Neural progenitor cell (in vitro differentiated cells): ENCODE data around the gene TMEM169. TPM values are rescaled to one million over a fixed set of nuclear protein-coding genes. Genes with fewer than 3 reads are reported as not detected.

ENCODE experiments used
- DNase-seq: peaks from one replicate; pipeline ENCODE4 v3.0.0-alpha.2; 2016; ENCODE audit warnings: low spot score
- H2AFZ ChIP-seq: fragments of 200-600 bp; sonication (generic); replicated peaks from 2 replicates; pipeline ENCODE4 v1.6.1; 2016; ENCODE audit warnings: antibody characterized with exemption
- H3F3A ChIP-seq: fragments of 200-600 bp; sonication (generic); 2 replicates; pipeline ENCODE4 v1.6.1; 2016; ENCODE audit warnings: antibody characterized with exemption, low read depth
- H3K27ac ChIP-seq: fragments of 200-600 bp; sonication (generic); 2 replicates; pipeline ENCODE4 v1.5.1; 2016; ENCODE audit warnings: mild to moderate bottlenecking
- H3K27me3 ChIP-seq: fragments of 200-600 bp; sonication (generic); 2 replicates; pipeline ENCODE4 v1.6.1; 2016; ENCODE audit warnings: mild to moderate bottlenecking, moderate library complexity
- H3K36me3 ChIP-seq: fragments of 200-600 bp; sonication (generic); 2 replicates; pipeline ENCODE4 v1.5.1; 2016
- H3K4me1 ChIP-seq: fragments of 200-600 bp; sonication (generic); 2 replicates; pipeline ENCODE4 v1.6.1; 2016; ENCODE audit warnings: mixed run types
- H3K4me2 ChIP-seq: fragments of 200-600 bp; sonication (generic); 2 replicates; pipeline ENCODE4 v1.6.1; 2016
- H3K4me3 ChIP-seq: fragments of 200-600 bp; sonication (generic); 2 replicates; pipeline ENCODE4 v1.5.1; 2016
- H3K79me2 ChIP-seq: fragments of 200-600 bp; sonication (generic); 2 replicates; pipeline ENCODE4 v1.6.1; 2016; ENCODE audit warnings: low read depth
- H3K9ac ChIP-seq: fragments of 200-600 bp; sonication (generic); 2 replicates; pipeline ENCODE4 v1.6.1; 2016
- H3K9me3 ChIP-seq: fragments of 200-600 bp; sonication (generic); 2 replicates; pipeline ENCODE4 v1.5.1; 2016; ENCODE audit warnings: low read depth
- H4K20me1 ChIP-seq: fragments of 200-600 bp; sonication (generic); 2 replicates; pipeline ENCODE4 v1.6.1; 2016; ENCODE audit warnings: low read depth
- H3K27ac Mint-ChIP-seq: 3 replicates; pipeline ENCODE4 v1.8.0; 2021; ENCODE audit warnings: mixed read lengths
- H3K27me3 Mint-ChIP-seq: 2 replicates; pipeline ENCODE4 v1.8.0; 2022; ENCODE audit warnings: low read depth, mild to moderate bottlenecking, inconsistent platforms, moderate library complexity, mixed read lengths; ENCODE audit not compliant: insufficient read depth
- H3K36me3 Mint-ChIP-seq: 3 replicates; pipeline ENCODE4 v1.8.0; 2021; ENCODE audit warnings: mixed read lengths
- H3K4me1 Mint-ChIP-seq: 3 replicates; pipeline ENCODE4 v1.8.0; 2021; ENCODE audit warnings: mixed read lengths
- H3K4me3 Mint-ChIP-seq: 3 replicates; pipeline ENCODE4 v1.8.0; 2021; ENCODE audit warnings: mild to moderate bottlenecking, moderate library complexity, mixed read lengths
- H3K9me3 Mint-ChIP-seq: 3 replicates; pipeline ENCODE4 v1.8.0; 2020; ENCODE audit warnings: mixed read lengths
- CTCF ChIP-seq: fragments of 200-600 bp; sonication (generic); IDR thresholded peaks from 2 replicates; pipeline ENCODE4 v1.5.1; 2017; ENCODE audit warnings: antibody characterized with exemption, mild to moderate bottlenecking
- EZH2 ChIP-seq: fragments of 200-600 bp; sonication (generic); IDR thresholded peaks from 2 replicates; pipeline ENCODE4 v1.6.1; 2017; ENCODE audit warnings: antibody characterized with exemption, mild to moderate bottlenecking, moderate library complexity
- EZH2phosphoT487 ChIP-seq: fragments of 200-600 bp; sonication (generic); IDR thresholded peaks from 2 replicates; pipeline ENCODE4 v1.6.1; 2017; ENCODE audit warnings: antibody characterized with exemption
- total RNA-seq: library from RNA; depleted of rRNA; stranded (reverse); fragments of >200 nt; gene quantifications from 2 replicates; pipeline ENCODE4 v1.2.3, GENCODE V29; 2015; ENCODE audit warnings: low replicate concordance

Gene TMEM169
- total RNA-seq, 1 donor from 2014 or later, result 17.9 TPM

GRCh38 chr2:216104691-216105090, 23.0 kb downstream of the TMEM169 start:
- no peak overlapping the region for H3K27ac ChIP-seq
- no peaks in the 10 kb centered on the region for H3K27me3 ChIP-seq
- TF ChIP-seq CTCF, result no peak
- no peak for TF ChIP-seq EZH2phosphoT487
- TF ChIP-seq EZH2, result no peak
- H2AFZ ChIP-seq, result no peak overlapping the region
- peaks cover 22% of the 10 kb centered on the region for H3F3A ChIP-seq
- Mint-ChIP-seq H3K36me3 (peaks cover 21% of the 10 kb centered on the region), H3K27ac (no peak overlapping the region), H3K9me3 (no peaks in the 10 kb centered on the region), H3K4me3 (no peak overlapping the region), H3K4me1 (peaks cover 17% of the 10 kb centered on the region), H3K27me3 (peaks cover 3% of the 10 kb centered on the region)
- peaks cover 24% of the 10 kb centered on the region for H3K4me1 ChIP-seq
- H3K9ac ChIP-seq, result no peak overlapping the region
- H4K20me1 ChIP-seq, result no peaks in the 10 kb centered on the region
- H3K79me2 ChIP-seq, result peaks cover 6% of the 10 kb centered on the region
- peak; percentile 15 for DNase-seq
- no peaks in the 10 kb centered on the region for H3K36me3 ChIP-seq
- peak overlapping the region; percentile 29 for H3K4me2 ChIP-seq
- no peaks in the 10 kb centered on the region for H3K9me3 ChIP-seq
- no peak overlapping the region for H3K4me3 ChIP-seq

DNA sequence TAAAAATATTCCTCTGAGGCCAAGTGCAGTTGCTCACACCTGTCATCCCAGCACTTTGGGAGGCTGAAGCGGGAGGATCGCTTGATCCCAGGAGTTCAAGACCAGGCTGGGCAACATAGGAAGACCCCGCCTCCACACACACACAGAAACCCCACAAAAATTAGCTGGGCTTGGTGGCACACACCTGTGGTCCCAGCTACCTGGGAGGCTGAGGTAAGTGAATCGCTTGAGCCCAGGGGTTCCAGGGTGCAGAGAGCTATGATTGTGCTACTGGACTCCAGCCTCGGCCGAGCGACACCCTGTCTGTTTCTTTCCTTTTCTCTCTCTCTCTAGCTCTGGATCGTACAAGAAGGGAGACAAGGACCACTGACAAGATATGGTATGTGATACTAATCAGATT, 25.6 kb downstream of the TMEM169 start:
- H3K4me2 ChIP-seq, result peak overlapping the region; percentile 75
- peaks cover 37% of the 10 kb centered on the region for H3K4me1 Mint-ChIP-seq
- peak overlapping the region; percentile 99 for H3K4me3 Mint-ChIP-seq

DNA sequence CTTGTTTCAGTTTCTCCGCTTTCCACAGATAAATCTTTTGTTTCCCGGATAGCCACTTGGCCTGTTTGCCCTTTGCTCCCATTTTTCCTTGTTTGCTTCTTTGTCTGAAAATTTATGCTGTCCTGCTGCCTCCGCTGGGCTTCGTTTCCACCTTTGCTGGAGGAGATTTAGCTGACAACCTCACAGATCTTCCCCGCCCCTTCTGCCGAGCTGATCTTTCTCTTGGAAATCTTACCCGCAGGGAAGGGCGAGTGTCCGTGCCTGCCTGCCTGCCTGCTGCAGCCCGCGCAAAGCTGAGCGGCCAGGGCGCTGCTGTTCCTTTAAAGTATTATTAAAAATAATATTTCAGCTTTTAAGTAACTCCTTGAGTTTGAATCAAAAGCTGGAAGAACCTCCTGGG, 26.0 kb downstream of the TMEM169 start:
- Mint-ChIP-seq H3K9me3 (no peaks in the 10 kb centered on the region), H3K27ac (peak overlapping the region; percentile 95), H3K27me3 (peaks cover 5% of the 10 kb centered on the region), H3K4me3 (peak overlapping the region; percentile 99), H3K36me3 (peaks cover 13% of the 10 kb centered on the region), H3K4me1 (peaks cover 38% of the 10 kb centered on the region)
- Histone ChIP-seq H3K36me3 (peaks cover 23% of the 10 kb centered on the region), H3K79me2 (peaks cover 37% of the 10 kb centered on the region), H4K20me1 (peaks cover 25% of the 10 kb centered on the region), H3K27ac (peak overlapping the region; percentile 88), H2AFZ (peak overlapping the region; percentile 48), H3K4me1 (peaks cover 50% of the 10 kb centered on the region), H3K9ac (peak overlapping the region; percentile 57), H3K4me2 (peak overlapping the region; percentile 75), H3F3A (peaks cover 44% of the 10 kb centered on the region), H3K27me3 (no peaks in the 10 kb centered on the region), H3K9me3 (no peaks in the 10 kb centered on the region), H3K4me3 (peak overlapping the region; percentile 93)
- TF ChIP-seq EZH2phosphoT487, result no peak
- no peak for TF ChIP-seq CTCF
- TF ChIP-seq EZH2, result no peak
- DNase-seq, result peak; percentile 81

More for the DNA sequence above, 25.6 kb downstream of the TMEM169 start:
- Histone ChIP-seq H3K36me3 (peaks cover 19% of the 10 kb centered on the region), H3K9me3 (no peaks in the 10 kb centered on the region), H3K27me3 (no peaks in the 10 kb centered on the region), H3K27ac (peak overlapping the region; percentile 88), H3K4me1 (peaks cover 45% of the 10 kb centered on the region), H3K4me3 (peak overlapping the region; percentile 93), H3K79me2 (peaks cover 32% of the 10 kb centered on the region), H4K20me1 (peaks cover 20% of the 10 kb centered on the region), H2AFZ (peak overlapping the region; percentile 48), H3K9ac (no peak overlapping the region), H3F3A (peaks cover 39% of the 10 kb centered on the region)
- no peak for DNase-seq
- H3K9me3 Mint-ChIP-seq, result no peaks in the 10 kb centered on the region
- peaks cover 13% of the 10 kb centered on the region for H3K36me3 Mint-ChIP-seq
- peaks cover 5% of the 10 kb centered on the region for H3K27me3 Mint-ChIP-seq
- peak overlapping the region; percentile 95 for H3K27ac Mint-ChIP-seq
- no peak for TF ChIP-seq CTCF
- TF ChIP-seq EZH2phosphoT487, result no peak
- TF ChIP-seq EZH2, result no peak
